Keratinocyte (primary cell): ENCODE data around the gene LY6G5B. TPM values are rescaled to one million over a fixed set of nuclear protein-coding genes. Genes with fewer than 3 reads are reported as not detected.

ENCODE experiments used
- DNase-seq: peaks from one replicate; pipeline ENCODE4 v3.0.0-alpha.2; 2011; ENCODE audit warnings: low read depth, missing footprints, low spot score
- FAIRE-seq: peaks from 2 replicates; lab custom pipeline; 2011; peaks lifted over from hg19 to GRCh38; lab: Jason Lieb, UNC
- H2AFZ ChIP-seq: 2 replicates; pipeline ENCODE4 v1.6.0; 2012; ENCODE audit warnings: low read length, control low read depth, inconsistent platforms; ENCODE audit not compliant: control insufficient read depth
- H3K27ac ChIP-seq: 2 replicates; pipeline ENCODE4 v1.5.1; 2011; ENCODE audit warnings: low read length; ENCODE audit not compliant: control insufficient read depth, insufficient read depth
- H3K27me3 ChIP-seq: 3 replicates; pipeline ENCODE4 v1.6.0; 2011; ENCODE audit warnings: low read length; ENCODE audit not compliant: control insufficient read depth, insufficient read depth; ENCODE audit errors: extremely low read depth
- H3K36me3 ChIP-seq, 2 experiments: 2 replicates in 1 of 2; 3 replicates in 1 of 2; pipeline ENCODE4 v1.5.1; 2011; ENCODE audit warnings: low read length in 2 of 2, mild to moderate bottlenecking in 1 of 2; ENCODE audit not compliant: control insufficient read depth in 2 of 2, insufficient read depth in 2 of 2; ENCODE audit errors: extremely low read depth in 1 of 2
- H3K4me1 ChIP-seq: 3 replicates; pipeline ENCODE4 v1.5.1; 2011; ENCODE audit warnings: low read length; ENCODE audit not compliant: control insufficient read depth, insufficient read depth; ENCODE audit errors: extremely low read depth
- H3K4me2 ChIP-seq: 3 replicates; pipeline ENCODE4 v1.6.0; 2011; ENCODE audit warnings: low read depth, low read length; ENCODE audit not compliant: control insufficient read depth, insufficient read depth; ENCODE audit errors: extremely low read depth
- H3K4me3 ChIP-seq, 3 experiments: fragments of 200-600 bp in 1 of 3; sonication (generic) in 1 of 3; 2 replicates in 2 of 3; 3 replicates in 1 of 3; pipeline ENCODE4 v1.5.1; 2011 to 2016; ENCODE audit warnings: low read length in 3 of 3, mild to moderate bottlenecking in 3 of 3, control low read depth in 2 of 3, inconsistent platforms in 1 of 3, low read depth in 1 of 3, mixed read lengths in 1 of 3, mixed run types in 1 of 3, moderate library complexity in 1 of 3; ENCODE audit not compliant: control insufficient read depth in 2 of 3, insufficient read depth in 2 of 3; ENCODE audit errors: extremely low read depth in 1 of 3
- H3K79me2 ChIP-seq: 2 replicates; pipeline ENCODE4 v1.6.0; 2012; ENCODE audit warnings: low read length; ENCODE audit not compliant: control insufficient read depth, insufficient read depth
- H3K9ac ChIP-seq: 3 replicates; pipeline ENCODE4 v1.6.0; 2011; ENCODE audit warnings: low read length; ENCODE audit not compliant: control insufficient read depth, insufficient read depth; ENCODE audit errors: extremely low read depth
- H3K9me1 ChIP-seq: 3 replicates; pipeline ENCODE4 v1.6.0; 2011; ENCODE audit warnings: low read length; ENCODE audit not compliant: control insufficient read depth, insufficient read depth; ENCODE audit errors: extremely low read depth
- H3K9me3 ChIP-seq: 2 replicates; pipeline ENCODE4 v1.5.1; 2012; ENCODE audit warnings: low read depth, low read length; ENCODE audit not compliant: control insufficient read depth
- H4K20me1 ChIP-seq: 3 replicates; pipeline ENCODE4 v1.6.0; 2011; ENCODE audit warnings: low read length; ENCODE audit not compliant: control insufficient read depth, insufficient read depth; ENCODE audit errors: extremely low read depth
- EZH2 ChIP-seq: IDR thresholded peaks from one replicate; pipeline ENCODE4 v1.6.1; 2012; ENCODE audit warnings: inconsistent platforms, mild to moderate bottlenecking, low read length, moderate library complexity
- dilution Hi-C: fragments of 300-500 bp; cut with MboI; formaldehyde crosslinking; loops from one replicate; pipeline ENCODE4 v1.7.0; 2020; ENCODE audit warnings: low sequenced_read_pairs; ENCODE audit not compliant: extremely low pct_ligation_motif_present
- polyA plus RNA-seq, 5 experiments: library from polyadenylated mRNA; depleted of rRNA in 3 of 5; stranded (reverse) in 3 of 5; stranded (forward) in 1 of 5; unstranded in 1 of 5; fragments of >200 nt; gene quantifications; 1 replicate in 1 of 5; 2 replicates in 3 of 5; 3 replicates in 1 of 5; pipeline versions ENCODE4 v1.2.1 to v1.2.3, GENCODE V29; 2011 to 2012; ENCODE audit warnings: missing spikeins in 2 of 5, low read depth in 1 of 5, low replicate concordance in 1 of 5
- TF ChIP-seq, protein P1 (sequence below), 3 experiments: IDR thresholded peaks in 1 of 3; conservative IDR thresholded peaks in 1 of 3; optimal IDR thresholded peaks in 1 of 3; 2 replicates in 2 of 3; 3 replicates in 1 of 3; pipeline versions ENCODE3 to v1.5.1; 2011; ENCODE audit warnings: low read length in 3 of 3, mild to moderate bottlenecking in 3 of 3, moderate library complexity in 2 of 3, control low read depth in 1 of 3, inconsistent platforms in 1 of 3; ENCODE audit not compliant: insufficient read depth in 2 of 3; ENCODE audit errors: extremely low read depth in 1 of 3

LY6G5B gene
- polyA plus RNA-seq, 1 donor (not counting 4 experiments of a cell fraction or from before 2014, with no cell fraction given): 5.2 TPM

- no peak overlapping the region for H3K9ac ChIP-seq
- no peaks in the 10 kb centered on the region for H3K9me3 ChIP-seq
- DNase-seq (no peak), FAIRE-seq (no peak)
- H3K4me2 ChIP-seq: no peak overlapping the region
- no peak overlapping the region for H3K27ac ChIP-seq
- H3K79me2 ChIP-seq: peaks cover 40% of the 10 kb centered on the region
- no peaks in the 10 kb centered on the region for H3K9me1 ChIP-seq
- H3K4me3 ChIP-seq: no peak overlapping the region
- H3K36me3 ChIP-seq: peaks cover 79 to 88% of the 10 kb centered on the region in 2 experiments
- no peak overlapping the region for H2AFZ ChIP-seq
- H3K4me1 ChIP-seq: no peaks in the 10 kb centered on the region
- peaks cover 11% of the 10 kb centered on the region for H4K20me1 ChIP-seq
- TF ChIP-seq EZH2: no peak
- TF ChIP-seq, protein P1, sequence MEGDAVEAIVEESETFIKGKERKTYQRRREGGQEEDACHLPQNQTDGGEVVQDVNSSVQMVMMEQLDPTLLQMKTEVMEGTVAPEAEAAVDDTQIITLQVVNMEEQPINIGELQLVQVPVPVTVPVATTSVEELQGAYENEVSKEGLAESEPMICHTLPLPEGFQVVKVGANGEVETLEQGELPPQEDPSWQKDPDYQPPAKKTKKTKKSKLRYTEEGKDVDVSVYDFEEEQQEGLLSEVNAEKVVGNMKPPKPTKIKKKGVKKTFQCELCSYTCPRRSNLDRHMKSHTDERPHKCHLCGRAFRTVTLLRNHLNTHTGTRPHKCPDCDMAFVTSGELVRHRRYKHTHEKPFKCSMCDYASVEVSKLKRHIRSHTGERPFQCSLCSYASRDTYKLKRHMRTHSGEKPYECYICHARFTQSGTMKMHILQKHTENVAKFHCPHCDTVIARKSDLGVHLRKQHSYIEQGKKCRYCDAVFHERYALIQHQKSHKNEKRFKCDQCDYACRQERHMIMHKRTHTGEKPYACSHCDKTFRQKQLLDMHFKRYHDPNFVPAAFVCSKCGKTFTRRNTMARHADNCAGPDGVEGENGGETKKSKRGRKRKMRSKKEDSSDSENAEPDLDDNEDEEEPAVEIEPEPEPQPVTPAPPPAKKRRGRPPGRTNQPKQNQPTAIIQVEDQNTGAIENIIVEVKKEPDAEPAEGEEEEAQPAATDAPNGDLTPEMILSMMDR (optimal IDR thresholded peaks at IDR 0.05 in 1 of 3, IDR thresholded peaks at IDR 0.05 in 1 of 3, conservative IDR thresholded peaks at IDR 0.05 in 1 of 3; ENCODE audit: extremely low read depth in 1 of 3, insufficient read depth in 2 of 3, low read length in 3 of 3): no peak
- no peaks in the 10 kb centered on the region for H3K27me3 ChIP-seq
- dilution Hi-C loops: no loop called here
Observed at GRCh38 chr6:31632279-31632946, 37.4 kb upstream of the LY6G5B start.

DNA sequence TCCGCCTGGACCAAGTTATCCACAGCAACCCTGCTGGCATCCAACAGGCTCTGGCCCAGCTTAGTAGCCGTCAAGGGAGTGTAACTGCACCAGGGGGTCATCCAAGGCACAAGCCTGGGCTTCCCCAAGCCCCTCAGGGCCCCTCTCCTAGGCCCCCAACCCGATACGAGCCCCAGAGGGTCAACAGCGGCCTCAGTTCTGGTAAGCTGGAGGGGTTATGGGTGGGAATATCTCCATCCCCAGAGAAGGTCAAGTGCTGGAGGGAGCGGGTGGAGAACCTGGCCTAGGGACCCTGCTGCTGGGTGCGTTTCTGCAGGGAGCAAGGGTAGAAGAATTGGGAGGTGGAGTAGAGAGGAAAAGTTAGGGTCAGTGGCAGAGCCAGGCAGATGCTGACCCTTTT, 36.3 kb upstream of the LY6G5B start:
- no peak overlapping the region for H3K4me3 ChIP-seq
- no peaks in the 10 kb centered on the region for H3K27me3 ChIP-seq
- H3K9me3 ChIP-seq: no peaks in the 10 kb centered on the region
- dilution Hi-C loops: no loop called here
- H3K36me3 ChIP-seq: peaks cover 74 to 81% of the 10 kb centered on the region in 2 experiments
- peaks cover 7% of the 10 kb centered on the region for H4K20me1 ChIP-seq
- H3K4me1 ChIP-seq: no peaks in the 10 kb centered on the region
- H2AFZ ChIP-seq: no peak overlapping the region
- FAIRE-seq (no peak), DNase-seq (no peak)
- H3K79me2 ChIP-seq: peaks cover 33% of the 10 kb centered on the region
- no peak for TF ChIP-seq EZH2
- TF ChIP-seq, protein P1 (optimal IDR thresholded peaks at IDR 0.05 in 1 of 3, IDR thresholded peaks at IDR 0.05 in 1 of 3, conservative IDR thresholded peaks at IDR 0.05 in 1 of 3; ENCODE audit: extremely low read depth in 1 of 3, insufficient read depth in 2 of 3, low read length in 3 of 3): no peak
- H3K9me1 ChIP-seq: no peaks in the 10 kb centered on the region
- no peak overlapping the region for H3K4me2 ChIP-seq
- H3K9ac ChIP-seq: no peak overlapping the region
- H3K27ac ChIP-seq: no peak overlapping the region
